GM18861 (cell line): ENCODE measurements around the gene GPC1.

Experiments used
- ATAC-seq: cut with Tn5 transposase; IDR thresholded peaks from one replicate; pipeline ENCODE4 v1.9.1; 2021; ENCODE audit not compliant: unreplicated experiment

The GPC1 gene

GRCh38 chr2:240455647-240456446, 20.4 kb downstream of the GPC1 start:
- ATAC-seq, result no peak

GRCh38 chr2:240456447-240457222, 21.2 kb downstream of the GPC1 start:
- no peak for ATAC-seq

GRCh38 chr2:240457223-240458043, 22.0 kb downstream of the GPC1 start:
- no peak for ATAC-seq

GRCh38 chr2:240458044-240458899, 22.8 kb downstream of the GPC1 start:
- ATAC-seq, result no peak

- ATAC-seq, result no peak
Measured at GRCh38 chr2:240458900-240459391, 23.5 kb downstream of the GPC1 start.

- ATAC-seq, result no peak
Measured at GRCh38 chr2:240459401-240460252, 24.2 kb downstream of the GPC1 start.

- no peak for ATAC-seq
Measured at GRCh38 chr2:240460253-240460711, 24.8 kb downstream of the GPC1 start.

GRCh38 chr2:240460781-240461431, 25.4 kb downstream of the GPC1 start:
- no peak for ATAC-seq

GRCh38 chr2:240461471-240462072, 26.1 kb downstream of the GPC1 start:
- no peak for ATAC-seq

- ATAC-seq, result no peak
Measured at GRCh38 chr2:240462073-240462706, 26.7 kb downstream of the GPC1 start.

GRCh38 chr2:240462707-240463273, 27.3 kb downstream of the GPC1 start:
- no peak for ATAC-seq

- no peak for ATAC-seq
Measured at GRCh38 chr2:240463274-240463865, 27.9 kb downstream of the GPC1 start.

GRCh38 chr2:240463866-240464481, 28.5 kb downstream of the GPC1 start:
- ATAC-seq, result no peak

- no peak for ATAC-seq
Measured at GRCh38 chr2:240464514-240465241, 29.2 kb downstream of the GPC1 start.

- no peak for ATAC-seq
Measured at GRCh38 chr2:240465268-240465764, 29.9 kb downstream of the GPC1 start.
